ENCODE results near the gene CELF4.

DNA sequence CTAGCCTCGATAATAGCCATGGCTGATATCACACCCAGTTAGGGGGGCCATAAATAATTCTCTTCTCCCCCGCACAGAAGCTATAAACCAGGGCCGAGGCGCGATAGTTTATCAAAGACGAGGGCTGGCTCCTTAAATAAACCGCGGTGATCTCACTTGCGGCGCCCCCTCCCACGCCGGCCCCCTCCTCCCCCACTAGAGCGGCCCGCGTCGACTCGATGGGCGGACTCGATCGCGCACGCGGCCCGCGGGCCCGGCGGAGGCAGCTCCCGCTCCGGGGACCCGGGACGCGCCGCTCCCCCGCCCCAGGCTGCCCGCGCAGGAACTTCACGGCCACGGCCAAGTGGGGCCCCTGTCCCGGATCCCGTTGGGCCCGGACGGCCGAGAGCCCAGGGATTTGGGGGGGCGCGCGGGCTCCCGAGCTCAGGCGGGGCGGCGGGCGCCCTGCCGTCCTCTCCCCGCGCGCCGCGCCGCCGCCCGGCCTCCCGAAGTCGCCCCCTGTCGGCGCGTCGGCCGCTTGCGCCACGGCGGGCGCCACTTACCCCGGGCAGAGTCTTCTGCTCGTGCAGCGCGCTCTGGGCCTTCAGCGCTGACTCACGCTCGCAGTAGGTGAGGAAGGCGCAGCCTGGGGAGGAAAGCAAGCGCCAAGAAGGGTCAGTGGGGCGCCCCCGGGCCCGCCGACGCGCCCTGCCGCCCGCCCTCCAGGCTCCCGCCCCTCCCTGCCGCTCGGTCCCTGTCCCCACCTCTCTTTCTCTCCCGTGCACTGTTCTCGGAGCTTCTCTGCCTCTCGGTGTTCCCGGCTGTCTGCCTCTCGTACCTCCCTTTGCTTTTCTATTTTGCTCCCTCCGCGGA, 80.4 kb downstream of the CELF4 start:
- TF ChIP-seq CTCF (optimal IDR thresholded peaks at IDR 0.05 in 1 of 3, IDR thresholded peaks at IDR 0.05 in 1 of 3, conservative IDR thresholded peaks at IDR 0.05 in 1 of 3; ENCODE audit: extremely low read depth in 1 of 3, insufficient read depth in 2 of 3, low read length in 3 of 3) (peak in 2 of 3 experiments; percentile 51 to 56), EZH2 (IDR thresholded peaks at IDR 0.05; ENCODE audit: low read length) (no peak)

Measured in keratinocyte (primary cell).